Suppressor macrophage treated with lipopolysaccharide for 4 hours (primary cell): ENCODE measurements around the gene TNS1.

Experiments used
- DNase-seq: peaks from one replicate; pipeline ENCODE4 v3.0.0-alpha.2; 2020

The TNS1 gene

DNA sequence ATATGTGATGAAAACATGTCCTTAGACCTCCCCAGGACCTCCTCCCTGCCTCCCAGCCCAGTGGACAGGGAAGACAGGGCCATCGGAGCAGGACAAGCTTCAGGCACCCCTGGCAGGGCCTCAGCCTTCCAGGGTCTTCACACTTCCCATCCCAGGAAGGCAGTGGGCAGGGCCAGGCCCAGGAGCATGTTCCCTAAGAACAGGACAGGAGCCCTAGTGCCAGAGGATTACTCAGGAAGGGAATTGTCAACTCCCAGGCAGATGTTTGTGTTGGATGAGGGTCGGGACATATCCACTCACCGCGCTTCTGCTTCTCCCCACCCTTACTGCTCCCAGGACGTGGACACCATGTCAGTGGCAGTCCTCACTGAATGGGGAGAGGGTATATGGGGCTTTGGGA is 138.9 kb downstream of the TNS1 start:
- DNase-seq, result no peak

DNA sequence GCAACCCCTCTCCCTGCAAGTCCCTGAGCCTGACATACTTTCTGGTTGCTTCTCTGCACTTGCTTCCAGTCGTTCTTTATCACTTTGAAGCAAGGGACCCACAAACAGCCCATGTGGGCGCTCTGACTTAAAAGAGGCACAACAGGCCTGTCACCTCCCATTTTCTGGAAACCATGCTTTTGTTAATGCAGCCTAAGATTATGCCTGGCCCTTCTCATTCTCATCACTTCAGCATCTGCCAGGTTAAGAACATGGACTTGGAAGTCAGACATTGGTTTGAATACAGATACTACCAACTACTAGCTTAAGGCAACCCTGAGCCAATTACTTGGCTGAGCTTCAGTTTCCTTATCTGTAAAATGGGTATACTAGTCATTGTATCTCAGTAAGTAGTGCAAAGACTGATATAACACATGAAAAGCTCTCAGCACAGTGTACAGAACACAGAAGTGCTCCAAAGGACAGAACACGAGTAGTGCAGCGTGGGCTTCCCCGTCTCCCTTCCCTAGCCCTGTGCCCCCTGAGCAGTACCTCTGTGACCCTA is 141.4 kb downstream of the TNS1 start:
- DNase-seq, result no peak

DNA sequence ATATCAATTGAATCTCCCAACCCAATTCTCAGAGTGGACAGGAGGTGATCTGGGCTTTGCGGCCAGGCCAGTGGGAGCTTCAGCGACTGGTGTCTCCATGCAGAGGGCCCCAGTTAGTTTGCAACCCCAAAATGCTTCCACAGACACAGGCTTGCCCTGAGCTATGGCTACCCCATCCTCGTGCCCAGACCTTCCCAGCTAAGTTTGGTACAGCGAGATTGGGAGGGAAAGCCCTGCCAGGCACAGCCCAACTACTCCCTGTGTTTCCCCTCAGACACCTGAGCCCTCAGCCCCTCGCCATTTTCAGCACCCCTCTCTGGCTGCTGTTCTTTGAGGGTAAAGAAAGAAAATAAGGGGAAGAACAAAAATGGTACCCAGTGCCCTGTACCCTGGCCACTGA is 142.9 kb downstream of the TNS1 start:
- no peak for DNase-seq

DNA sequence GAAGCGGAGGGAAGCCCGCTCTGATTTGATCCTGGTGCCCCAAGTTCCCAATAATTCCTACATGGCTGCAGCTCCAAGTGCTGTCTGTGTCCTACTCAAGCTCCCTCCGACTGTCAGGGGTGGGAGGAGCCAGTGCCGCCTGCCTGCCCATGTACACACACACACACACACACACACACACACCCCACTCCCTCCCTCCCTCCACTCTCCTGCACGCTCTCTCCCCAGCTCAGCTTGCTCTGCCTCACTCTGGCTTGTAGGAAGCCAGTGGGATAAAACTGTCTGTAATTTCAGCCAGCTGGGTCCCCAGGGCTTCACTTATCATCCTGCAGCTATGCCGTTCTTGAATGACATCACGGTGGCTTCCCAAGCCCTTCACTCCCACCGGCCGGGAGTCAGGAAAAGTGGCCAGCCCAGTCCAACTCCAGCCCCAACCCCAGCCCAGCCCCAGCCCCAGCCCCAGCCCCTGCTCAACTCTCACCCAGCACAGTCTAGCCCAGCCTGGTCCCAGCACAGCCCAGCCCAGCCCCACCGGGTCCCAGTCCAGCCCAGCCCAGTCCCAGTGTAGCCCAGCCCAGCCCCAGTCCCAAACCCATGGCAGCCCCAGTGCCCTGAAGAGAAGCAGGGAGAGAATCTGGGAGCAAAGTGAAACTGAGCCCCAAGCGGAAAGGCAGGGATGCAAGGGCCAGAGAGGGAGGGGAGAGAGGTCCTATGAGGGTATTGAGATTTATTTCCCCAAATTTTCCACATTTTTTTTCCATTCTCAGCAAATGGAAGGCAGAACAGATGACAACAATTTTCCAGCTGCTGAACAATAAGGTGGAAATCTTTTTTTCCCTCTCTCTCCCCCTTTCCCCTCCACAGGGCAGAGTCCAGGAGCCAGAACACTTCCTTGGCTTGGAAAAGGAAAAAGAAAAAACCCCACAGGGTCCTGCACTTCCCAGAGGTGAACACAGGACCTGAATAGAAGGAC is 144.0 kb downstream of the TNS1 start:
- no peak for DNase-seq

DNA sequence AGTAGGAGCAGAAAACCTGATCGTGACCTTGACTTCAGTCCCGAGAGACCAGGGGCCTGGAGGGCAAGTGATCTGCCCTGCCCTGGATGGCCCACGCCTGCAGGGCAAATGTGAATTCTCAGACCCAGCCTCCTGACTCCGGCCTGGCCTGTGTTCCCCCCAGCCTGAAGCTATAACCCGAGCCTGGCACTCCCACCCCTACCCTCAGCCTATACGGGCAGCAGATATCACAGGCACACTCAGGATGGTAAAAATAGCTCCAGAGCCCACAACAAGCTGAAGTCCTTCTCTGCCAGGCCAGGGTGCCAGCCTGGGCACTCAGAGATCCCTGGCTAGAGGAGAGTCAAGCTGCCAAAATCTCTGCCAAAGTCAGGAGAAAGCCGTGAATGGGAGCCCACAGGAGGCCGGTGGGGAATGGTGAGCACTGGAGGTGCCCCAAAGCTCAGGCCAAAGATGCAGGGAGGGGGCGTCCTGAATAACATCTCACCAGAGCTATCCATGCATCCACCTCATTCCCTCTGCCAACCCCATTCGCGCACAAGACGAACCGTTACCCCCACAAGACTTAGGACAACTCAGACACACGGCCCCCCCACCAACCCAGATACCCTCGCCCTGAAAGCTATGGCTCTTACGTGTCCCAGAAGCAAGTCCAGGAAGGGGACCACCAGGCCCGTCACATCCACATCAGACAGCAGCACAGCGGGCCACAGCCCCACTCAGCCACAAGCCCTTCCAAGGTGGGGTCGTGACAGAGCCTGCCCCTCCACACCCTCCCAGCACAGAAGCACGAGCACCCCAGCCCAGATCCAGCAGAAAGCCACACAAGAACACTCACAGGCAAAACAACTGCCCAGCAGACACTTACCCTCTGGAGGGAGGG is 144.9 kb downstream of the TNS1 start:
- DNase-seq, result no peak

DNA sequence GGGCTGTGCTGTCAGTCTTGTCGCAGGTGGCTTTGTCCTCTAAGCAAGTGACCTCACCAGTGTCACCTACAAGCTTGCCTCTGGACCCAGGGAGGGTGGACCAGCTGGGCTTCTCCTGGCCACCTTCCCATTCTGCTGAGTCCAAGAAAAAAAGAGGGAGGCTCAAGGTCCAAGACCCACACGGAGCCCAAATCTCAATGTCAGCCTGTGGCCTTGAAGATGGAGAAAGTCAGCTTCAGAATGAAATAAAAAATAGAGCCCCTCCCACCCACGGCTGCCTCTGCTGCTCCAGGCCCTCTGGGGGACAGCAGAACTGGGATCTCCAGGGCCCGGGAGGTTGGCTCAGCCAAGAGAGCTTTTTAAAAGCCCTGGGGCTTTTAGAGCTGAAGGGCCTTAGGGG is 145.9 kb downstream of the TNS1 start:
- DNase-seq, result no peak

DNA sequence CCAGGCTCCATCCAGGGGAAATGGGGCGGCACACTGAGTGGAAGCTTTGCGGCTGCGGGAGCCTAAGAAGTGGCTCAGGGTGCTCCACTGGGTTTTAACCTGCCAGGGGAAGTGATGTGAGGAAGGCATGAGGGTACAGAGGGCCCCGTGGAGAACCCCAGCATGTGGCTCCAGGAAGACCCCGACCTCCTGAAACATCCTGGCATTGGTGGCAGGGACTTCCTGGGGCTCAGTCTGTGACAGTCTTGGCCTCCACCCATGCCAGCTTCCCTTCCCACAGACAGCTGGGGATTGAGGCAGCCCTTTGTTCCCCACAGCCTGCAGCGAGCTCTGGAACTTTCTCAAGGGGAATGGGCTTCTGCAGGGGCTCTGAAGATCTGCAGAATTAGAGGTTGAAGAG is 146.6 kb downstream of the TNS1 start:
- no peak for DNase-seq

DNA sequence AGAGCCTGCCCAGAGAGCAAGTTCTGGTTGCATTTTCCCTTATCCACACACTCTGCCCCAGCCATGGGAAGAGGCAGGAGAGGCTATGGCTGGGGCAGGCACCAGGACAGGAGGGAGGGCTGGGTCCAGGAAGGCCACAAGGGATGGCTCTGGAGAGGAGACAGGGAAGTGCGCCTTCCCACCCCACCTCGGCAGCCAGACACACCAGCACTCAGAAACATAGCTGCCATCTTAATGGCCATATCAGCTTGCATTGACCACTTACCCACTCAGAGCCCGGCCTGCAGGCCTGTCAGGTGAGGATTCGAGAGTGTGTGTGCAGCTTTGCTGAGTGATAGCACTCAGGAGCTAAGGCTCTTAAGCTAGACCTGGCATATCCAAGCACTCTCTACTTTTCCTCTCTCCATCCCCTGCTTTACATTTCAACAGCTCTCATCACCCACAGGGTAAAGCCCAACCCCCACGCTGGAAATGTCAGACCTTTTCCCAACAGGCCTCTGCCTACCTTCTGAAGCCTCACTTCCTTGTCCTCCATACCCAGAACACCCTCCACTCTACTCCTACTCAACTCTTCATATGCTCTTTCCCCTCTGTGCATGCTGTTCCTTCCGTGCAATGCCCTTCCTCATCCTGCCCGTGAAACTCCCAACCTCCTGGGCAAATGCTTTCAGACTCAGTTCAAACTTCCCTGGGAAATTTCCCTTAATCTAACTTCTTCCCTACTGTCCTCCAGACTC is 147.9 kb downstream of the TNS1 start:
- DNase-seq, result no peak

DNA sequence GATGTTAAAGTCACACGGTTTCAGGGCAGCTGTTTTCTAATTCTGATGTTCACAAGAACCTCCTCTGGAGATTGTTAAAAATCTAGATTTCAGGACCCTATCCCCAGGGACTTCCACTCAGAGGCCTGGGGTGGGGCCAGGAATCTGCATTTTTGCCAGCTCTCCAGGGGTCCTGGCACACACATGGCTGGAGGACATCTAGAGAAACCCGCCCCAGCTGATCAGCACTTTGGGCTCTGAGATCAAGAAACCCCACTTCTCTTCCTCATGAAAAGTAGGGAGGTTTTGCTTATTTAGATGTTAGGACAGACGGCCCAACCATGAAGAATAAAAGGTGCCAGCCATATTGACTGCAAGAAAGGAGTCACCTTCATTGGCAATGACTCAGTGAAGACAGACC is 148.8 kb downstream of the TNS1 start:
- no peak for DNase-seq

DNA sequence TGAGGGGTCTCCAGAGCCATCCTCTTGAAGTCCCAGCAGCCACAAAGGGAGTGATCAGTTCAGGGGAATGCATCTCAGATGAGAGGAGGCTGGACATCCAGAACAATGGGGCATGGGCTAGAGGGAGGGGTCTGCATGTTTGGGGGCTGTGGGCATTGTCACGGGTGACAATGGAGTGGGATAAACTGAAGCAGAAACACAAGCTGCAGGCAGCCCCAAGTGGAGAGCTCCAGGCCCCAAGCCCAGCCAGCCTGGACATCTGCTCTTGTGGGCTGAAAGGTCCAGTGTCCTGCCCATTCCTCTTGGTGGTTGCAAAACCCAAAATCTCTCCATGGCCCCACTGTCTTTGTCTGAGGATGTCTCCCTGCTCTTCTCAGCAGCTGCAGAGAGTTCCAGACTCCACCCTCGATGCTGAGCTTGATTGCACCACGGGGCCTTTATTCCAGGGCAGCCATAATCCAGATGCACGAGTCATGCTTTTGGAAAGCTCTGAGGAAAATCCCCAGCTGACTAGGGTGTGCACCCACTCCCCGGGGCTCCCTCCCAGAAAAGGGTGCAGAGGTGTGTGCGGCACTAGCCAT is 149.4 kb downstream of the TNS1 start:
- DNase-seq, result peak; percentile 29

DNA sequence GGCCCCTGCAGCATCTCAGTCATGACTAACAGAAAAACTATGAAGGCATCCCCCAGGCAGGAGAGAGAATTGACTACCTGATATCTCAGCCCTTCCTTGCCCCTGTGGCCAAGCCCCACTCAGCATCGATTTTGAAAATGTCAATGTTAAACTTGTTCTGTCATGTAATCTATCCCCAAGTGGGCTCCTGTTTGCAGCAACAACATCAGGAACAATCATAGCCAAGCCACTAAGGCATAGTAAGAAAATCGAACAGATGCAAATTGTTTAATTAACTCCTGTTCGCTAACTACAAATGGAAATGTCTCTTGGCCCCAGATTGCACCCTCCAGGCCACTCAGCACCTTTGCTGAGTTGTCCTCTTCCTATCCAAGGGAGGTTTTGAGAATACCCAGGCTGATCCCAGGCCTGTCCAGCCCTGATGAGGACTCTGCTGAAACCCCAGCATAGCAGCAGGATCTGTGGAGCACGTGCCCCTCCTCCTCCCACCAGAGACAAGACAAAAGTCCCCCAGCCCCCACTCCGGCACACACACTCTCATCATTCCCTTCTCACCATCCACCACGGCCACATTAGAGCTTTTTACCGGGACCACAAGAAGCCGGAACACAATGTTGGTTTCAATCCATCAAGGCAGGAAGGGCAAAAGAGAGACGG is 150.1 kb downstream of the TNS1 start:
- no peak for DNase-seq

DNA sequence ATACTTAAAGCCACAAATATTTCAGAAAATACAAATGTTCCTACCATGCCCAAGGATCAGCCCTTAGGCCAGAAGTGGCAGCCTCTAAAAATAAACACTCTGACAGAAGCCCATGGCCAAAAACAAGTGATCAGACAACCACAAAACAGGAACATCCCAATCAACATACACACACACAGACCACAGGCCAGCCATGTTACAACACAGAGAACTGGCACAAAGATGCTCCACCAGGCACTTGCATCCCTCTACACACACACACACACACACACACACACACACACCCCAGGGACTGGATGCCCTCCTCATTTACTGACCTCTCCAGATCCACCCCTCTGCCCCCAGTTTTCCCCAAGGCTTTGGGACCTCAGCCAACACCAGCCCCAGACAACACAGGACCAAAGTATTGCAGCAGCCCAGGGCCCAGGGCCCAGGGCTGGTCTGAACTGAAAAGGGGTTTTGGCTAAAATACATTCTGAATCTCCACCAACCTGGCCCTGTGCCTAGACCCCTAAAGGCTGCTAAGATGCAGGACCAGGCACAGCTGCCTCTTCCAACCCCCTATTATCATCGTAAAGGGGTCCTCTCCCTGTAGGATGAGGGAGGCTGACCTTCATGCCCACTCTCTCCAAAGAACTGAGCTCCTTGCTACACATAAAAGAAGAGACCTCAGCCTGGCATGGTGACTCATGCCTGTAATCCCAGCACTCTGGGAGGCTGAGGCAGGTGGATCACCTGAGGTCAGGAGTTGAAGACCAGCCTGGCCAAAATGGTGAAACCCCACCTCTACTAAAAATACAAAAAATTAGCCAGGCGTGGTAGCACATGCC is 151.4 kb downstream of the TNS1 start:
- peak; percentile 61 for DNase-seq

DNA sequence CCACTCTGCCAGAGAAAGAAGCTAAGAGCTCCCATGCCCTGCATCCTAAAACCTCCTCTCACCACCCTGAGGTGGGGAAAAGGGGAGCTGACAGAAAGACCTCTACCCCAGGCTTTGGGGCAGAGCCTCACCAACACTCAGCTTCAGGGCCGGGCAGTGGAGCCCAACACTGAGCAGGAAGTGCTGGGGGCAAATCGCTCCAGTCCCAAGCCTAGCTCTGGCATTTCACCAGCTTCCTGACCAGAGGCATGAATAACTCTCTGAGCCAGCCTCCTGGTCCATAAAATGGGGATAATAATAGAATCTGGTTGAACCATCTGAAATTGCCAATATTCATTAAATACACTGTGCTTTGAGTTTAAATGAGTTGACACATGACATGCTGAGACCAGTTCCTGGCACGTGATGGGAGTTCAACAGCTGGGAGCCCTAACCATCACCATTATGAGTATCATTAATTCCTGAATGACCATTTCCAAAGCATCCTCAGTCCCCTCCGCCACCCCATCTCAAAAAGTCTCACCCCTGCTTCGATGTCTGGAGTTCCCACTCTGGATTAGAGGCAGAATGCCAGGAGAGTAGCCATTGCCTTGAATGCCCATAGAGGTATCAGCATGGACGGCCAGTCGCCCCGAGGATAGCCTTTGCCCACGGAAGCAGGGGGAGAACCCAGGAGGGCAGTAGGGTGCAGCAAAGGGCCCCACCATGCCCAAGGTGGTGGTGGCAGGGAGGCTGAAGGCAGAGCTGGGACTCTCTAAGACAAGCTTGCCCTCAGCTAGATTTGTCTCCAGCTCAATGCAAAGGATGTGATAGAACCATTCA is 153.4 kb downstream of the TNS1 start:
- DNase-seq, result no peak

DNA sequence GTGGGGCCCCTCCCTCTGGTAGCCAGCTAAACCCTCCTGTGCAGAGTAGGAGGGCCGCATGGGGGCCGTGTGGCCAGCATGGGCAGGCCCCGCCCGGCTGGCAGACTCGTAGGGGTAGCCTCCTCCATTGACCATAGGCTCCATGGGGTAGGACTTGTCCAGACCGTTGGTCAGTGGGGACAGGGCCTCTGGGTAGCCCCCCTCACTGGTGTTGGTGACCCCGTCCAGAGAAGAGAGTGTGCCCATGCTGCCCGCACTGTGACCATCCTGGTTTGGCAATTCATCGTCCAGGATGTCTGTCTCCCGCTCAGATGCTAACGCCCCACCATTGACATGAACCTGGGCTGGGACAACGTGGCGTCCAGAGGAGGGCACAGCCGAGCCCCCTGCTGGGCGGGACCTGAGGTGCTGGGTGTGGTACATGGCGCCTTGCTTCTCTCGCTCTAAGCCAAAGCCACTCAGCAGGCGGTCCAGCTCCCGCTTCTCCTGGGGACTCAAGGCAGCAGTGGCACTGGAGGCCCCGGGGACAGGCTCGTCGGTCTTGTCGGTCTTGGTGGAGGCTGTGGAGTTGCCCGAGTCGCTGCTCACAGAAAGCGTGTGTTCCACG is 154.3 kb downstream of the TNS1 start:
- DNase-seq, result no peak

DNA sequence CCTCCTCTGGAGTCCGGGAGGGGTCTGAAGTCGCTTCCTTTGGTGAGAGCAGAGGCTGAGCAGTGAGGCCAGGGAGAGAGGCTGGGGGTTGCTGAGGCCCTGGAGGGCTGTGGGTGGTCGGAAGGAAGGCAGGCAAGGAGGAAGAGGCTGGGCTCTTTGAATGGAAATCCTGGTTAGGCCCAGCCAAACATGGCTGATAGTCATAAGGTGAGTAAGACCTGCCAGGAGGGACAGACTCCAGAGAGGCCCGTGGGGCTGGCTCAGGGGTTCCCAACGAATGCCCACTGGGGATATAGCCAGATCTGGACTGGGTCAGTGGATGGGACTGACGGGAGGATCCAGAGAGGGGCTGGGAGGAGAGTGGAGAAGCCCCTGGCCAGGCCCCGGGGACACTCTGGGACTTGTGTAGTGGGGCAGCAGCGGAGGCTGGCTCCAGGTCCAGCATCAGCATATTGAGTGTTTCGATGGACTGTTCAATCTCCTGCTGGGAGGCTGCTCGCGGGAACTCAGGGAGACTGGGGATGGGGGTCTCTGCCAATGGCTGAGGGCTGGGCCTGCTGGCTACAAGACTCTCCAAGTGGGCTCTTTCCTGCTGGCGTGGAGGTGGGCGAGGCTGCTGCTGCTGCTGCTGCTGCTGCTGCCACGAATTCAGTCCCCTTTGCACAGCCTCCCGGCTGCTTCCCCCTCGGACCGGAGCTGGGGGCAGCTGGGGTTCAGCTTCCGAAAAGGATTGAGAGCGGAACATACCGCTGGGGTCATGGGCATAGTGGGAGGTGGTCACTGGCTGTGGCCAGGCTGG is 155.0 kb downstream of the TNS1 start:
- DNase-seq, result no peak

DNA sequence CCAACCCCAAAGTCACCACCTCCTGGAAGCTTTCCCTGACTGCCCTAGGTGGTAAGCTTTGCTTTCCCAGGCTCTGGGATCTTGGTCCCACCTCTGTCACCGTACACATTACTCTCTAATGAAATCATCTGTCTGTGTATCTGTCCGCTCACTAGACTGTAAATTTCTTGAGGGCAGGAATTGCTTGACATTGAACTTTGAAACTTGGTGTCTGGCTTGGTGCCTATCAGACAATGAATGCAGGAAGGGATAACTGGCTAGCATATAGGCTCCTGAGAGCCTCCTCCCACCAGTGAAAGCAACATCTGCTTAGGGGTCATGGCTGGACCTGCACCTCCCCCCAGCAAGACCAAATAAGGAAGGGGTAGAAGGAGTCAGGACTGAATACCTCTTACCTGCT is 155.7 kb downstream of the TNS1 start:
- DNase-seq, result no peak

DNA sequence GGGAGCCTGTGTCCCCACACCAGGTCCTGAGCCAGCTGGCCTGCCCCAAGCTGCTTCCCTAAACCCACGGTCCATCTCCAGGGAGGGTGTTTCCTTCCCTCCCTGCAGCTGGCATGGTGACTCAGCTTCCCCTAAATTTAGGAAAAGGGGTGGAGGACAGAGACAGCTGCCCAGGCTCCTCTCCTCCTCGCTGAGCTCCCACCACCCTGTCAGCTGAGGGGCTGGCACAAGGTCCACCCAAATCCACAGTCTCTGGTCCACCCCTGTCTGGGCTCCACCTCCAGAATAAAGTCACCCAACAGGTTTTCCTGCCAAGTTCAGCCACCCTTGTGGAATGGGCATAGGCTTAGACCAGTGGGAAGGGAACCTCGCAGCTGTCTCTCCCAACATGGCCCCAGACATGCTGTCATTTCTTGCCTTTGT is 156.5 kb downstream of the TNS1 start:
- peak; percentile 68 for DNase-seq

DNA sequence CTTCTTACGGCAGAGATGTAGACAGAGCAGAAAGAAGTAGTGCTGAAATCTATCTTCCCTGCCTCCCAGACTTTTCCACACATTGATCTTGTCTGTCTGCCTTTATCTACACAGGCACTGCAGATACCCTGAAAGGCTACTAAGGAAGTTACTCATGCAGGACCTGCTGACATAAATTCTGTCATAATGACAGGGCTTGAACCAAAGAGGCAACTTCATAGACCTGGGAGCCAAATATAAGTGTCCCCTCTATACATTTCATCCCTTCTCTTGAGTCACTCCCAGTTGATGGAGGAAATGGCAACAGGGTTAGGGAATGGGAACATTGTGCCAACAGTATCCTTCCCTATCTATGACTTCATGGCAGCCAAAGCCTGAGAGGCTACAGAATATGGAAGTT is 157.5 kb downstream of the TNS1 start:
- DNase-seq, result peak; percentile 27

DNA sequence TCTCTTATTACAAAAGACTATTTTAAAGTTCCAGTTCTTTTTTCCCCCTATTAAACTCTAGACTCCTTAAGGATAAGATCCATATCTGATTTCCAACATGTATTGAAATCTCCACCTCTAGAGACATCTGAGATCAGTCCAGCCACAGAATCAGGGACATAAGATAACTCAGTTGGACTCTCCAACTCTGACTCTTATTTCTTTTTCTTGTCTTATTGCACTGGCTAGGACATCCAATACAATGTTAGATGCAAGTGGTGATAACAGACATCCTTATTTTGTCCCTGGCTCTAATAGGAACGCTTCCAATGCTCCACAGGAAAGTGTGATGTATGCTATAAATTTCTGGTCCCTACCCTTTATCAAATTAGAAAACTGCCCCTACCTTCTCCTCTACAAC is 158.1 kb downstream of the TNS1 start:
- DNase-seq, result no peak
